ENCODE results near the gene CDH26. TPM values are rescaled to one million over a fixed set of nuclear protein-coding genes. Genes with fewer than 3 reads are reported as not detected.

CDH26 gene
- total and polyA plus RNA-seq, 12 donors: 0.34 to 2.4 (median 0.89) TPM

GRCh38 chr20:60024245-60024644 lies 66.0 kb downstream of the CDH26 start:
- ATAC-seq: peak in 1 of 8 donors; percentile 22
- 52 to 54% methylated on average over 3 of the region's 3 CpGs for WGBS, 2 donors
- H3K9me3 ChIP-seq: peaks cover 0 to 8% (median 0%) of the 10 kb centered on the region in 11 donors

GRCh38 chr20:60024801-60025200 lies 66.6 kb downstream of the CDH26 start:
- no peaks in the 10 kb centered on the region for H3K27me3 ChIP-seq
- H3K36me3 ChIP-seq: no peaks in the 10 kb centered on the region
- WGBS, 2 donors: 64 to 70% methylated on average over 5 of the region's 5 CpGs
- H3K4me1 ChIP-seq: no peaks in the 10 kb centered on the region
- H3K27ac ChIP-seq: no peak overlapping the region
- intact Hi-C loops (cut with DNase I): loop anchor here in 1 of 10 donors (10.0 kb wide), 1 partner anchor 60 kb away; no protein-coding TSS in a partner anchor
- H3K4me3 ChIP-seq: no peak overlapping the region
- ATAC-seq (no peak), DNase-seq (no peak)
- H3K9me3 ChIP-seq: peaks cover 0 to 8% (median 0%) of the 10 kb centered on the region in 11 donors
- TF ChIP-seq CTCF (IDR thresholded peaks at IDR 0.05): no peak

More at GRCh38 chr20:60024245-60024644, 66.0 kb downstream of the CDH26 start:
- no peak for DNase-seq
- intact Hi-C loops (cut with DNase I): loop anchor here in 1 of 10 donors (10.0 kb wide), 1 partner anchor 59 kb away; no protein-coding TSS in a partner anchor
- no peak overlapping the region for H3K27ac ChIP-seq
- no peaks in the 10 kb centered on the region for H3K27me3 ChIP-seq
- no peak overlapping the region for H3K4me3 ChIP-seq
- no peaks in the 10 kb centered on the region for H3K4me1 ChIP-seq
- no peak for TF ChIP-seq CTCF (IDR thresholded peaks at IDR 0.05)
- no peaks in the 10 kb centered on the region for H3K36me3 ChIP-seq

GRCh38 chr20:60026010-60026409 lies 67.8 kb downstream of the CDH26 start:
- Histone ChIP-seq H3K36me3 (no peaks in the 10 kb centered on the region), H3K4me1 (peaks cover 0 to 2% (median 0%) of the 10 kb centered on the region in 9 donors), H3K9me3 (peaks cover 0 to 8% (median 0%) of the 10 kb centered on the region in 11 donors), H3K4me3 (no peak overlapping the region), H3K27ac (no peak overlapping the region), H3K27me3 (no peaks in the 10 kb centered on the region)
- no peak for TF ChIP-seq CTCF (IDR thresholded peaks at IDR 0.05)
- no peak for ATAC-seq
- no peak for DNase-seq
- intact Hi-C loops (cut with DNase I): loop anchor here in 1 of 10 donors (10.0 kb wide), 1 partner anchor 61 kb away; no protein-coding TSS in a partner anchor
- 75 to 88% methylated on average over 4 of the region's 4 CpGs for WGBS, 2 donors

- 76 to 83% methylated on average over 1 of the region's 1 CpG for WGBS, 2 donors
- Histone ChIP-seq H3K4me1 (peaks cover 3 to 25% (median 6%) of the 10 kb centered on the region in 9 donors), H3K27me3 (no peaks in the 10 kb centered on the region), H3K36me3 (no peaks in the 10 kb centered on the region), H3K9me3 (peaks cover 0 to 5% (median 0%) of the 10 kb centered on the region in 11 donors), H3K27ac (no peak overlapping the region), H3K4me3 (no peak overlapping the region)
- intact Hi-C loops (cut with DNase I): loop anchor here in 2 of 10 donors (10.0 kb wide), 1 partner anchor 86 kb away; the partner anchor contains the start of genes FAM217B (in 2 of the 2) and PPP1R3D (in 2 of the 2)
- no peak for ATAC-seq
- TF ChIP-seq CTCF (IDR thresholded peaks at IDR 0.05): no peak
- no peak for DNase-seq
These were observed 72.2 kb downstream of the CDH26 start for GRCh38 chr20:60030471-60030870.
